ENCODE data around the gene RAN.

GRCh38 chr12:130924966-130925665, 53.2 kb downstream of the RAN start:
- TF ChIP-seq, protein P1, sequence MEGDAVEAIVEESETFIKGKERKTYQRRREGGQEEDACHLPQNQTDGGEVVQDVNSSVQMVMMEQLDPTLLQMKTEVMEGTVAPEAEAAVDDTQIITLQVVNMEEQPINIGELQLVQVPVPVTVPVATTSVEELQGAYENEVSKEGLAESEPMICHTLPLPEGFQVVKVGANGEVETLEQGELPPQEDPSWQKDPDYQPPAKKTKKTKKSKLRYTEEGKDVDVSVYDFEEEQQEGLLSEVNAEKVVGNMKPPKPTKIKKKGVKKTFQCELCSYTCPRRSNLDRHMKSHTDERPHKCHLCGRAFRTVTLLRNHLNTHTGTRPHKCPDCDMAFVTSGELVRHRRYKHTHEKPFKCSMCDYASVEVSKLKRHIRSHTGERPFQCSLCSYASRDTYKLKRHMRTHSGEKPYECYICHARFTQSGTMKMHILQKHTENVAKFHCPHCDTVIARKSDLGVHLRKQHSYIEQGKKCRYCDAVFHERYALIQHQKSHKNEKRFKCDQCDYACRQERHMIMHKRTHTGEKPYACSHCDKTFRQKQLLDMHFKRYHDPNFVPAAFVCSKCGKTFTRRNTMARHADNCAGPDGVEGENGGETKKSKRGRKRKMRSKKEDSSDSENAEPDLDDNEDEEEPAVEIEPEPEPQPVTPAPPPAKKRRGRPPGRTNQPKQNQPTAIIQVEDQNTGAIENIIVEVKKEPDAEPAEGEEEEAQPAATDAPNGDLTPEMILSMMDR (conservative IDR thresholded peaks at IDR 0.05 in 1 of 2, IDR thresholded peaks at IDR 0.05 in 1 of 2; ENCODE audit: extremely low read depth in 1 of 2, insufficient read depth in 1 of 2, low read depth in 1 of 2, low read length in 2 of 2) = no peak
- TF ChIP-seq EZH2 (IDR thresholded peaks at IDR 0.05; ENCODE audit: borderline replicate concordance, low read length) = no peak

All from mammary epithelial cell (primary cell).